Raji (cell line): ENCODE results near the gene TMSB15B.

Experiments
- POLR2A ChIP-seq: IDR thresholded peaks from 2 replicates; pipeline ENCODE4 v1.6.1; 2011; ENCODE audit warnings: low read depth, low read length, control low read depth; ENCODE audit not compliant: insufficient read depth

Gene TMSB15B

GRCh38 chrX:104013606-104014005 is 51.2 kb downstream of the TMSB15B start, which contains the start of gene H2BW1:
Gene H2BW1 (minus strand): TSS chrX:104013708. CDS start chrX:104013576, 132 bp downstream.
- no peak for TF ChIP-seq POLR2A
